Liver (tissue), 9 donors: ENCODE results near the gene LGI1. TPM values are rescaled to one million over a fixed set of nuclear protein-coding genes. Genes with fewer than 3 reads are reported as not detected.

Source experiments
- DNase-seq: peaks from one replicate; pipeline ENCODE4 v3.0.0-alpha.2; 2017; ENCODE audit warnings: low spot score
- H3K27ac ChIP-seq, 2 donors: one replicate each; pipeline ENCODE4 v1.7.0; 2013; ENCODE audit warnings: inconsistent platforms in 2 of 2, low read length in 2 of 2, control low read depth in 1 of 2, low read depth in 1 of 2, mild to moderate bottlenecking in 1 of 2
- H3K27me3 ChIP-seq, 4 donors: one replicate each; pipeline versions ENCODE4 v1.6.1 to v1.7.0; 2013; ENCODE audit warnings: low read length in 3 of 4, inconsistent platforms in 1 of 4, mild to moderate bottlenecking in 1 of 4, moderate library complexity in 1 of 4; ENCODE audit not compliant: control insufficient read depth in 4 of 4, insufficient read depth in 4 of 4
- H3K36me3 ChIP-seq, 4 donors: one replicate each; pipeline versions ENCODE4 v1.6.1 to v1.7.0; 2013; ENCODE audit warnings: low read length in 3 of 4, mild to moderate bottlenecking in 3 of 4, low read depth in 1 of 4, moderate library complexity in 1 of 4; ENCODE audit not compliant: control insufficient read depth in 4 of 4, insufficient read depth in 3 of 4
- H3K4me1 ChIP-seq, 4 donors: one replicate each; pipeline versions ENCODE4 v1.6.1 to v1.7.0; 2013; ENCODE audit warnings: low read length in 3 of 4, mild to moderate bottlenecking in 3 of 4, moderate library complexity in 1 of 4; ENCODE audit not compliant: control insufficient read depth in 4 of 4, insufficient read depth in 4 of 4
- H3K4me3 ChIP-seq, 3 donors: one replicate each; pipeline versions ENCODE4 v1.6.1 to v1.7.0; 2013; ENCODE audit warnings: low read length in 3 of 3, control low read depth in 1 of 3, low read depth in 1 of 3, mild to moderate bottlenecking in 1 of 3
- H3K9ac ChIP-seq, 2 donors: one replicate each; pipeline ENCODE4 v1.7.0; 2013; ENCODE audit warnings: low read length in 2 of 2, mild to moderate bottlenecking in 2 of 2, moderate library complexity in 2 of 2, control low read depth in 1 of 2, low read depth in 1 of 2
- H3K9me3 ChIP-seq, 4 donors: one replicate each; pipeline versions ENCODE4 v1.6.1 to v1.7.0; 2013; ENCODE audit warnings: low read length in 3 of 4; ENCODE audit not compliant: control insufficient read depth in 4 of 4
- EGR1 ChIP-seq, 2 donors: IDR thresholded peaks; 2 replicates each; pipeline ENCODE4 v1.6.1; 2016 to 2018; ENCODE audit warnings: antibody characterized with exemption in 2 of 2, low read depth in 2 of 2
- GABPA ChIP-seq, 2 donors: IDR thresholded peaks in 1 of 2; conservative IDR thresholded peaks in 1 of 2; 2 replicates each; pipeline ENCODE4 v1.6.1; 2016; ENCODE audit warnings: antibody characterized with exemption in 2 of 2, mild to moderate bottlenecking in 1 of 2, moderate library complexity in 1 of 2
- MAX ChIP-seq: IDR thresholded peaks from 2 replicates; pipeline ENCODE4 v1.6.1; 2016; ENCODE audit warnings: antibody characterized with exemption
- NR2F2 ChIP-seq: IDR thresholded peaks from 2 replicates; pipeline ENCODE4 v1.6.1; 2016; ENCODE audit warnings: antibody characterized with exemption
- REST ChIP-seq: IDR thresholded peaks from 2 replicates; pipeline ENCODE4 v1.6.1; 2016; ENCODE audit warnings: antibody characterized with exemption, mild to moderate bottlenecking
- SP1 ChIP-seq: IDR thresholded peaks from 2 replicates; pipeline ENCODE4 v1.6.1; 2018; ENCODE audit warnings: antibody characterized with exemption, mild to moderate bottlenecking
- TAF1 ChIP-seq: conservative IDR thresholded peaks from 2 replicates; pipeline ENCODE4 v1.6.1; 2016; ENCODE audit warnings: antibody characterized with exemption, mild to moderate bottlenecking
- ZBTB33 ChIP-seq: IDR thresholded peaks from 2 replicates; pipeline ENCODE4 v1.6.1; 2016; ENCODE audit warnings: antibody characterized with exemption
- WGBS: extraction: QIAGEN DNeasy Blood & Tissue Kit; methylation state at CpG from one replicate; pipeline ENCODE4 v1.1.7; 2013; 5-methylcytosine and 5-hydroxymethylcytosine counted together
- polyA plus RNA-seq, 2 donors: library from polyadenylated mRNA; stranded (reverse) in 1 of 2; unstranded in 1 of 2; fragments of 200-250 nt in 1 of 2; fragments of >200 nt in 1 of 2; fragmentation: Nextera tagmentation in 1 of 2; extraction: Ambion mirVana in 1 of 2; gene quantifications; one replicate each; pipeline versions ENCODE4 v1.2.1 to v1.2.3, GENCODE V29; 2013 to 2015
- total RNA-seq, 2 donors: library from RNA; depleted of rRNA; stranded (reverse); fragments of >200 nt; gene quantifications; one replicate each; pipeline ENCODE4 v1.2.3, GENCODE V29; 2014
- TF ChIP-seq, protein P1 (sequence below): fragments of 150-350 bp; IDR thresholded peaks from 2 replicates; pipeline ENCODE4 v1.5.1; 2017; ENCODE audit warnings: improper control_type of control experiment, low read depth, low read length; ENCODE audit not compliant: missing input control
- donor health status: healthy.
- donor health status: healthy.
- donor health status: healthy.
- donor health status: healthy.
- donor health status: healthy.

Gene LGI1
- total and polyA plus RNA-seq, 4 donors, result 0.28 to 1.2 (median 1.1) TPM; not detected in 1

- Histone ChIP-seq H3K4me1 (no peaks in the 10 kb centered on the region), H3K27me3 (no peaks in the 10 kb centered on the region), H3K27ac (no peak overlapping the region), H3K4me3 (no peak overlapping the region), H3K36me3 (no peaks in the 10 kb centered on the region), H3K9ac (no peak overlapping the region), H3K9me3 (peaks cover 0 to 3% (median 1%) of the 10 kb centered on the region in 4 donors)
- TF ChIP-seq GABPA (IDR thresholded peaks at IDR 0.05 in 1 of 2, conservative IDR thresholded peaks at IDR 0.05 in 1 of 2) (no peak), ZBTB33 (no peak)
- 64% methylated on average over 5 of the region's 5 CpGs for WGBS
- DNase-seq, result no peak
These were observed 78.0 kb downstream of the LGI1 start for GRCh38 chr10:93835770-93836169.

GRCh38 chr10:93837822-93838221 lies 80.1 kb downstream of the LGI1 start:
- Histone ChIP-seq H3K27ac (no peak overlapping the region), H3K4me1 (no peaks in the 10 kb centered on the region), H3K9ac (no peak overlapping the region), H3K36me3 (no peaks in the 10 kb centered on the region), H3K9me3 (peaks cover 0 to 3% (median 1%) of the 10 kb centered on the region in 4 donors), H3K4me3 (no peak overlapping the region), H3K27me3 (no peaks in the 10 kb centered on the region)
- WGBS, result 90% methylated on average over 1 of the region's 1 CpG
- no peak for DNase-seq
- no peak for TF ChIP-seq SP1
- no peak for TF ChIP-seq GABPA (IDR thresholded peaks at IDR 0.05 in 1 of 2, conservative IDR thresholded peaks at IDR 0.05 in 1 of 2)
- TF ChIP-seq ZBTB33, result no peak
- no peak for TF ChIP-seq NR2F2
- TF ChIP-seq REST, result no peak
- TF ChIP-seq, protein P1, sequence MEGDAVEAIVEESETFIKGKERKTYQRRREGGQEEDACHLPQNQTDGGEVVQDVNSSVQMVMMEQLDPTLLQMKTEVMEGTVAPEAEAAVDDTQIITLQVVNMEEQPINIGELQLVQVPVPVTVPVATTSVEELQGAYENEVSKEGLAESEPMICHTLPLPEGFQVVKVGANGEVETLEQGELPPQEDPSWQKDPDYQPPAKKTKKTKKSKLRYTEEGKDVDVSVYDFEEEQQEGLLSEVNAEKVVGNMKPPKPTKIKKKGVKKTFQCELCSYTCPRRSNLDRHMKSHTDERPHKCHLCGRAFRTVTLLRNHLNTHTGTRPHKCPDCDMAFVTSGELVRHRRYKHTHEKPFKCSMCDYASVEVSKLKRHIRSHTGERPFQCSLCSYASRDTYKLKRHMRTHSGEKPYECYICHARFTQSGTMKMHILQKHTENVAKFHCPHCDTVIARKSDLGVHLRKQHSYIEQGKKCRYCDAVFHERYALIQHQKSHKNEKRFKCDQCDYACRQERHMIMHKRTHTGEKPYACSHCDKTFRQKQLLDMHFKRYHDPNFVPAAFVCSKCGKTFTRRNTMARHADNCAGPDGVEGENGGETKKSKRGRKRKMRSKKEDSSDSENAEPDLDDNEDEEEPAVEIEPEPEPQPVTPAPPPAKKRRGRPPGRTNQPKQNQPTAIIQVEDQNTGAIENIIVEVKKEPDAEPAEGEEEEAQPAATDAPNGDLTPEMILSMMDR, result no peak
- TF ChIP-seq TAF1, result no peak
- no peak for TF ChIP-seq EGR1 (IDR thresholded peaks at IDR 0.05; ENCODE audit: low read depth in 2 of 2)
- no peak for TF ChIP-seq MAX
